Mesenchymal stem cell (in vitro differentiated cells and primary cell): Measurements from ENCODE around the gene MIER2.

ENCODE experiments used
- DNase-seq: peaks from one replicate; pipeline ENCODE4 v3.0.0-alpha.2; 2013
- H2AFZ ChIP-seq: one replicate; pipeline ENCODE4 v1.6.1; 2013; ENCODE audit warnings: low read depth, mild to moderate bottlenecking, control low read depth, inconsistent platforms, low read length, moderate library complexity
- H2AK5ac ChIP-seq: 2 replicates; pipeline ENCODE4 v1.6.1; 2013; ENCODE audit warnings: low read length, moderate library complexity, mild to moderate bottlenecking, inconsistent platforms; ENCODE audit not compliant: severe bottlenecking
- H2BK120ac ChIP-seq: one replicate; pipeline ENCODE4 v1.6.1; 2013; ENCODE audit warnings: low read depth, mild to moderate bottlenecking, inconsistent platforms, low read length, moderate library complexity
- H2BK12ac ChIP-seq, 2 experiments: one replicate each; pipeline ENCODE4 v1.6.1; 2013; ENCODE audit warnings: inconsistent platforms in 2 of 2, low read length in 2 of 2, mild to moderate bottlenecking in 2 of 2, moderate library complexity in 2 of 2, control low read depth in 1 of 2
- H2BK15ac ChIP-seq: one replicate; pipeline ENCODE4 v1.6.1; 2013; ENCODE audit warnings: mild to moderate bottlenecking, low read depth, inconsistent platforms; ENCODE audit not compliant: poor library complexity, severe bottlenecking
- H2BK5ac ChIP-seq: 2 replicates; pipeline ENCODE4 v1.6.1; 2013; ENCODE audit warnings: low read depth, mild to moderate bottlenecking, low read length, control low read depth, inconsistent platforms; ENCODE audit not compliant: poor library complexity, severe bottlenecking
- H3K14ac ChIP-seq, 2 experiments: one replicate each; pipeline ENCODE4 v1.6.1; 2013; ENCODE audit warnings: inconsistent platforms in 2 of 2, low read length in 2 of 2, control low read depth in 1 of 2, mild to moderate bottlenecking in 1 of 2, moderate library complexity in 1 of 2
- H3K18ac ChIP-seq, 2 experiments: one replicate each; pipeline ENCODE4 v1.6.1; 2013; ENCODE audit warnings: inconsistent platforms in 2 of 2, low read length in 2 of 2, control low read depth in 1 of 2, low read depth in 1 of 2, mild to moderate bottlenecking in 1 of 2
- H3K23ac ChIP-seq, 2 experiments: one replicate each; pipeline ENCODE4 v1.6.1; 2013; ENCODE audit warnings: inconsistent platforms in 2 of 2, low read length in 2 of 2, mild to moderate bottlenecking in 2 of 2, moderate library complexity in 2 of 2, control low read depth in 1 of 2
- H3K27ac ChIP-seq: 2 replicates; pipeline ENCODE4 v1.5.1; 2013; ENCODE audit warnings: mild to moderate bottlenecking, moderate library complexity, low read length, control low read depth, inconsistent platforms; ENCODE audit not compliant: poor library complexity, severe bottlenecking
- H3K27me3 ChIP-seq, 2 experiments: 2 replicates each; pipeline versions ENCODE4 v1.6.1 to v1.7.0; 2013; ENCODE audit warnings: low read length in 2 of 2, mild to moderate bottlenecking in 2 of 2, moderate library complexity in 2 of 2, control low read depth in 1 of 2, inconsistent platforms in 1 of 2; ENCODE audit not compliant: control insufficient read depth in 1 of 2, insufficient read depth in 1 of 2
- H3K36me3 ChIP-seq, 2 experiments: 2 replicates each; pipeline versions ENCODE4 v1.6.1 to v1.7.0; 2013; ENCODE audit warnings: low read length in 2 of 2, control low read depth in 1 of 2, inconsistent platforms in 1 of 2, low read depth in 1 of 2, mild to moderate bottlenecking in 1 of 2; ENCODE audit not compliant: insufficient read depth in 2 of 2, control insufficient read depth in 1 of 2
- H3K4ac ChIP-seq, 2 experiments: one replicate each; pipeline ENCODE4 v1.6.1; 2013; ENCODE audit warnings: inconsistent platforms in 2 of 2, low read length in 2 of 2, mild to moderate bottlenecking in 2 of 2, moderate library complexity in 2 of 2, control low read depth in 1 of 2, low read depth in 1 of 2
- H3K4me1 ChIP-seq: 2 replicates; pipeline ENCODE4 v1.6.1; 2013; ENCODE audit warnings: low read depth, low read length, control low read depth; ENCODE audit not compliant: control insufficient read depth, insufficient read depth
- H3K4me2 ChIP-seq: 2 replicates; pipeline ENCODE4 v1.6.1; 2013; ENCODE audit warnings: low read length, mild to moderate bottlenecking, inconsistent platforms; ENCODE audit not compliant: poor library complexity, severe bottlenecking
- H3K4me3 ChIP-seq, 2 experiments: 2 replicates each; pipeline versions ENCODE4 v1.5.1 to v1.7.0; 2013; ENCODE audit warnings: low read length in 2 of 2, mild to moderate bottlenecking in 2 of 2, control low read depth in 1 of 2, low read depth in 1 of 2; ENCODE audit not compliant: insufficient read depth in 1 of 2
- H3K79me1 ChIP-seq: replicated peaks from 2 replicates; pipeline ENCODE4 v1.6.1; 2013; ENCODE audit warnings: mild to moderate bottlenecking, control low read depth, low read length, inconsistent platforms; ENCODE audit not compliant: poor library complexity, severe bottlenecking
- H3K9ac ChIP-seq: 2 replicates; pipeline ENCODE4 v1.7.0; 2013; ENCODE audit warnings: mild to moderate bottlenecking, low read length, moderate library complexity
- H3K9me3 ChIP-seq: 2 replicates; pipeline ENCODE4 v1.7.0; 2013; ENCODE audit warnings: mild to moderate bottlenecking, low read length; ENCODE audit not compliant: control insufficient read depth
- H4K8ac ChIP-seq: one replicate; pipeline ENCODE4 v1.6.1; 2013; ENCODE audit warnings: inconsistent platforms, mild to moderate bottlenecking, low read length, moderate library complexity
- H4K91ac ChIP-seq: one replicate; pipeline ENCODE4 v1.6.1; 2013; ENCODE audit warnings: mild to moderate bottlenecking, low read length, inconsistent platforms
- WGBS: methylation state at CpG from one replicate; pipeline ENCODE4 v1.1.7; 2013; ENCODE audit warnings: mixed read lengths; 5-methylcytosine and 5-hydroxymethylcytosine counted together

MIER2 gene

DNA sequence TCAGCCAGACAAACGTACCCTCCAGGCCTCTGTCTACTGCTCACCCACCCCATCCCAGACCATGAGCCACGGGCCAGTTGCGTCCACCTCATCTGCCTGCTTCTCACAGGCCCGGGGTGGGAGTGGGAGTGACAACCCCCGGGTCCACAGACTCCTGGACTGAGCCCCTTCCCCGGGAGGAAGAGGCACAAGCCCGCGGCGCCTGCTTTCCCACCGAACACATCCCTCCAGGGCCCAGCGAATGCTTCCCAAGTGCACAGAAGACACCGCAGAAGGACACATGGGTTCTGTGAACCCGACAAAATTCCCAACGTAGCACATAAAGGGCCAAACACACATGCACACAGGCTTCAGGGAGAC, 35.4 kb downstream of the MIER2 start:
- Histone ChIP-seq H3K27me3 (no peaks in the 10 kb centered on the region), H2BK5ac (no peak overlapping the region)
- WGBS, result 98% methylated on average over 14 of the region's 14 CpGs

DNA sequence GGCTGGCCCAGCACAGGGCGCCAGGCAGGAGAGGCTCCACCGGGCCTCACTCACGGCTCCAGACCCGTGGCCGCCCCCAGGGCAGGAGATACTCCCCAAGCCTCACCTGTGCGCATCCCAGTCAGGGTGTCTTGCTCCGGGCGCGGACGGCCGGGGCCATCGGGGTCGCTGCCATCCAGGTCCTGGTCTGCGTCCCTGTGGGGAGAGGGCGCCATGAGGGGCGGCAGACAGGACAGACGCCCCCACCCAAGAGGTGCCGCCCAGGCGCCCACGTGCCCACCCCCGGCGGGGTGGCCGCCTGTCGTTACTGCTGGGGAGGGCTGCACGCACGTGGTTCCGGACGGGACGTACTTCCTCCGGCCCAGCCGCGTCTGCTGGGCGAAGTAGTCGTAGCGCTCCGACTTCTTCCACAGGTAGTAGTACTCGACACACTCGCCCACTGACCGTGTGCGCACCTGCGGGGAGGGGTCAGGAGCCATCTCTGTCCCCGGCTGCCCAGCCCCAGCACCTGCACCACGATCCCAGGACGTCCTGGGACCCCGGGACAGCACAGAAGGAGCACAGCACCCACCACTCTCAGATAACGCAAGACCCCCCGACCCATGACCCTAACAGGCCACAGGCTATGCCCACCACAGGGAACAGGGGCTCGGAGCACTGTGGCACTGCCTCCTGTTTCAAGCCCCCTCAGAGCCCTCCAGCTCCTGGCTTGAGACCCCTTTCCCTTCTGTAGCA, 36.0 kb downstream of the MIER2 start:
- Histone ChIP-seq H2BK120ac (no peak overlapping the region), H3K9ac (no peak overlapping the region), H4K8ac (no peak overlapping the region), H3K36me3 (peaks cover 57 to 86% of the 10 kb centered on the region in 2 experiments), H2AFZ (no peak overlapping the region), H3K9me3 (no peaks in the 10 kb centered on the region), H3K23ac (no peak overlapping the region), H2AK5ac (no peak overlapping the region), H3K79me1 (peaks cover 55% of the 10 kb centered on the region), H4K91ac (no peak overlapping the region), H2BK5ac (no peak overlapping the region), H3K4me3 (no peak overlapping the region), H3K4ac (no peak overlapping the region), H3K14ac (no peak overlapping the region), H3K18ac (no peak overlapping the region), H3K4me1 (no peaks in the 10 kb centered on the region), H2BK15ac (no peak overlapping the region), H3K27me3 (no peaks in the 10 kb centered on the region), H2BK12ac (no peak overlapping the region), H3K4me2 (no peak overlapping the region), H3K27ac (no peak overlapping the region)
- no peak for DNase-seq
- 98% methylated on average over 48 of the region's 48 CpGs for WGBS

More for the DNA sequence above, 35.4 kb downstream of the MIER2 start:
- H3K4me1 ChIP-seq, result no peaks in the 10 kb centered on the region
- no peak overlapping the region for H3K4me3 ChIP-seq
- no peak overlapping the region for H2BK15ac ChIP-seq
- no peak overlapping the region for H3K18ac ChIP-seq
- DNase-seq, result no peak
- no peak overlapping the region for H3K23ac ChIP-seq
- no peak overlapping the region for H3K4ac ChIP-seq
- H3K27ac ChIP-seq, result no peak overlapping the region
- H2AFZ ChIP-seq, result no peak overlapping the region
- H2BK12ac ChIP-seq, result no peak overlapping the region
- H4K91ac ChIP-seq, result no peak overlapping the region
- no peak overlapping the region for H2AK5ac ChIP-seq
- H3K14ac ChIP-seq, result no peak overlapping the region
- H3K9ac ChIP-seq, result no peak overlapping the region
- no peak overlapping the region for H2BK120ac ChIP-seq
- H3K9me3 ChIP-seq, result no peaks in the 10 kb centered on the region
- H3K36me3 ChIP-seq, result peaks cover 62 to 91% of the 10 kb centered on the region in 2 experiments
- H3K4me2 ChIP-seq, result no peak overlapping the region
- no peak overlapping the region for H4K8ac ChIP-seq
- H3K79me1 ChIP-seq, result peaks cover 59% of the 10 kb centered on the region

DNA sequence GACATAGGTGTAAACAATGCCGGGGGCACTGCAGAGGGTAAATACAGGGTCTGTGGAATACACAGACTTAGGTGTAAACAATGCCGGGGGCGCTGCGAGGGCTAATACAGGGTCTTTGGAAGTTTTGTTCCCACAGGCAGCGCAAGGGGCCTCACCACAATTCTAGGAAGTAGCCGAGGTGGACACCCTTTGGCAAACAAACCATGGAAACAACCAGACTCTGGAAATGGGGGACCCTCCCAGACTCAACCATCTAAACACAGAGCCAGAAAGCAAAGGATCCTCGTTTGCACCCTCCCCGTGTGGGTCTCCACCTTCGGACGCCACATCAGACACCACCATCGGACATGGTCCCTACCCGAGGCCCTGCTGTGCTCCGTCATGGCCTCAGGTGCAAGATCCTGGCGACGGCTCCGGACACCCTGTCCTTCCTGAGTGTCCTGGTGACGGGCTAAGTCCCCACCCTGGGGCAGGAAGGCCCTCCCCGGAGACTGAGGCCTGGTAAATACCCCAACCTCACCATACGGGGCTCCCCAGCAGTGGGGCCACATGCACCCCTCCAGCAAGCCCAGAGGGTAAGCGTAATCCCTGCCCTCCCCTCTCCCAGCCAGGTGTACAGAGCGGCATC, 36.7 kb downstream of the MIER2 start:
- no peak overlapping the region for H2BK12ac ChIP-seq

DNA sequence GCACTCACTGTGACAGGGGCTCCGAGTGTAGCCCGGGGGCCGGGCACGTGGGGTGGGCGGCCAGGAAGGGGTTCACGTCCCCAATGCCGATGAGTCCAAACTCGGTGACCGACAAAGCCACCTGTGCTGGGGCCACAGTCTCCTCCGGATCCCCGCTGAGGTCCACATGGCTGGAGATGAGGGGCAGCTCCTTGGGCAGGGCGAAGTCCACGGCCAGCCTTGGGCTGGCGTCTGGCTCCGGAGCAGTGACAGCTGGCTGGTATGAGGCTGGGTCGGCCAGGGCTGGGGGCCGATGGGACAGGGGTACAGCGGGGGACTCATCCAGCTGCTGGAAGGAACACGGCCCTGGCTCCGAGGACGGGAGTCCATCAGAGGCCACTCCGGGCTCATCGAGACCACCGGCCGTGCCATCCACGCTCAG, 37.5 kb downstream of the MIER2 start:
- Histone ChIP-seq H3K27ac (no peak overlapping the region), H3K4me3 (no peak overlapping the region), H3K79me1 (peaks cover 48% of the 10 kb centered on the region), H3K4me2 (no peak overlapping the region), H2AFZ (no peak overlapping the region), H2BK5ac (no peak overlapping the region), H3K4ac (no peak overlapping the region), H4K91ac (no peak overlapping the region), H3K23ac (no peak overlapping the region), H3K9me3 (no peaks in the 10 kb centered on the region), H2BK120ac (no peak overlapping the region), H3K14ac (no peak overlapping the region), H3K36me3 (peaks cover 55 to 77% of the 10 kb centered on the region in 2 experiments), H3K9ac (no peak overlapping the region), H3K27me3 (no peaks in the 10 kb centered on the region), H4K8ac (no peak overlapping the region), H3K4me1 (no peaks in the 10 kb centered on the region), H3K18ac (no peak overlapping the region), H2BK12ac (no peak overlapping the region), H2AK5ac (no peak overlapping the region), H2BK15ac (no peak overlapping the region)
- WGBS, result 96% methylated on average over 25 of the region's 26 CpGs
- DNase-seq, result no peak

More for the DNA sequence above, 36.7 kb downstream of the MIER2 start:
- Histone ChIP-seq H2AFZ (no peak overlapping the region), H3K4me3 (no peak overlapping the region), H3K4me2 (no peak overlapping the region), H2AK5ac (no peak overlapping the region), H3K23ac (no peak overlapping the region), H3K9ac (no peak overlapping the region), H3K79me1 (peaks cover 48% of the 10 kb centered on the region), H3K27me3 (no peaks in the 10 kb centered on the region), H4K8ac (no peak overlapping the region), H3K36me3 (peaks cover 53 to 79% of the 10 kb centered on the region in 2 experiments), H2BK15ac (no peak overlapping the region), H2BK5ac (no peak overlapping the region), H3K18ac (no peak overlapping the region), H3K4me1 (no peaks in the 10 kb centered on the region), H3K4ac (no peak overlapping the region), H4K91ac (no peak overlapping the region), H3K27ac (no peak overlapping the region), H3K9me3 (no peaks in the 10 kb centered on the region), H3K14ac (no peak overlapping the region), H2BK120ac (no peak overlapping the region)
- DNase-seq, result no peak
- 95% methylated on average over 21 of the region's 21 CpGs for WGBS
